H1 (cell line): ENCODE measurements around the gene ATP1A3. TPM values are rescaled to one million over a fixed set of nuclear protein-coding genes. Genes with fewer than 3 reads are reported as not detected.
A peak's percentile ranks its signal among the peaks of the same experiment; 100 is the strongest.

ENCODE experiments used
- CTCF ChIA-PET: fragments of 300-600 bp; sonication (Branson Sonifier 250); formaldehyde crosslinking; loops from one replicate; lab custom pipeline; 2021; ENCODE audit not compliant: partially characterized antibody; lab: Charles Lee
- POLR2A ChIA-PET: fragments of 300-600 bp; sonication (Branson Sonifier 250); formaldehyde crosslinking; loops from one replicate; lab custom pipeline; 2021; ENCODE audit warnings: inconsistent platforms; ENCODE audit not compliant: partially characterized antibody; lab: Charles Lee
- DNase-seq, 2 experiments: peaks; one replicate each; pipeline versions ENCODE4 v3.0.0 to v3.0.0-alpha.2; 2010 to 2022; ENCODE audit warnings: low spot score in 2 of 2, low read depth in 1 of 2, mixed read lengths in 1 of 2
- FAIRE-seq: peaks from 2 replicates; lab custom pipeline; 2011; peaks lifted over from hg19 to GRCh38; lab: Jason Lieb, UNC
- H2AFZ ChIP-seq: 2 replicates; pipeline ENCODE4 v1.8.1; 2012; ENCODE audit warnings: low read length, inconsistent platforms
- H2AK5ac ChIP-seq: 2 replicates; pipeline ENCODE4 v1.6.1; 2013; ENCODE audit warnings: low read depth, low read length
- H2BK120ac ChIP-seq: replicated peaks from 2 replicates; pipeline ENCODE3; 2013; ENCODE audit warnings: low read depth, low read length, inconsistent platforms
- H2BK12ac ChIP-seq: 2 replicates; pipeline ENCODE4 v1.6.1; 2013; ENCODE audit warnings: low read depth, low read length
- H2BK15ac ChIP-seq: 2 replicates; pipeline ENCODE4 v1.6.1; 2013; ENCODE audit warnings: low read length
- H2BK20ac ChIP-seq: 2 replicates; pipeline ENCODE4 v1.6.1; 2013; ENCODE audit warnings: low read length
- H2BK5ac ChIP-seq: 2 replicates; pipeline ENCODE4 v1.6.1; 2013; ENCODE audit warnings: low read depth, low read length
- H3K14ac ChIP-seq: 2 replicates; pipeline ENCODE4 v1.6.1; 2013; ENCODE audit warnings: inconsistent platforms; ENCODE audit not compliant: insufficient read length
- H3K18ac ChIP-seq: 2 replicates; pipeline ENCODE4 v1.6.1; 2013; ENCODE audit warnings: low read length; ENCODE audit errors: extremely low read depth
- H3K23ac ChIP-seq: 2 replicates; pipeline ENCODE4 v1.6.1; 2013; ENCODE audit warnings: inconsistent platforms; ENCODE audit not compliant: insufficient read length
- H3K23me2 ChIP-seq: 2 replicates; pipeline ENCODE4 v1.6.1; 2013; ENCODE audit warnings: low read depth, low read length
- H3K27ac ChIP-seq: 2 replicates; pipeline ENCODE4 v1.6.1; 2011; ENCODE audit warnings: low read depth, low read length, inconsistent platforms
- H3K27me3 ChIP-seq, 4 experiments: replicated peaks in 1 of 4; 1 replicate in 1 of 4; 2 replicates in 3 of 4; pipeline versions ENCODE4 v1.6.1 to v1.8.1; 2011 to 2013; ENCODE audit warnings: low read length in 3 of 4, mild to moderate bottlenecking in 3 of 4, inconsistent platforms in 2 of 4, mixed read lengths in 2 of 4, moderate library complexity in 1 of 4; ENCODE audit not compliant: control insufficient read depth in 3 of 4, insufficient read depth in 3 of 4; ENCODE audit errors: extremely low read depth in 1 of 4
- H3K36me3 ChIP-seq, 4 experiments: 2 replicates each; pipeline versions ENCODE4 v1.6.1 to v1.8.1; 2011 to 2013; ENCODE audit warnings: mild to moderate bottlenecking in 4 of 4, low read length in 3 of 4, moderate library complexity in 2 of 4, control low read depth in 1 of 4, inconsistent platforms in 1 of 4; ENCODE audit not compliant: insufficient read depth in 4 of 4, control insufficient read depth in 2 of 4
- H3K4ac ChIP-seq: replicated peaks from 2 replicates; pipeline ENCODE3; 2013; ENCODE audit warnings: low read length, low read depth, mixed read lengths, inconsistent platforms; ENCODE audit not compliant: insufficient read length
- H3K4me1 ChIP-seq, 4 experiments: replicated peaks in 1 of 4; 1 replicate in 1 of 4; 2 replicates in 3 of 4; pipeline versions ENCODE4 v1.6.1 to v1.8.1; 2011 to 2013; ENCODE audit warnings: low read length in 3 of 4, inconsistent platforms in 2 of 4, mixed read lengths in 1 of 4; ENCODE audit not compliant: insufficient read depth in 4 of 4, control insufficient read depth in 3 of 4
- H3K4me2 ChIP-seq, 2 experiments: 2 replicates each; pipeline versions ENCODE4 v1.6.1 to v1.8.1; 2011 to 2013; ENCODE audit warnings: low read depth in 2 of 2, low read length in 2 of 2, control low read depth in 1 of 2, inconsistent platforms in 1 of 2, mild to moderate bottlenecking in 1 of 2; ENCODE audit not compliant: insufficient read depth in 1 of 2
- H3K4me3 ChIP-seq, 4 experiments: fragments of 200-600, 300-600 bp in 1 of 4; sonication (generic), shearing (Covaris generic), sonication (Bioruptor Twin) in 1 of 4; 2 replicates each; pipeline versions ENCODE4 v1.5.1 to v1.8.1; 2011 to 2016; ENCODE audit warnings: low read length in 4 of 4, low read depth in 3 of 4, control low read depth in 2 of 4, inconsistent platforms in 2 of 4, mild to moderate bottlenecking in 2 of 4, mixed read lengths in 1 of 4, moderate library complexity in 1 of 4; ENCODE audit not compliant: insufficient read depth in 2 of 4; ENCODE audit errors: extremely low read depth in 1 of 4
- H3K56ac ChIP-seq: replicated peaks from 2 replicates; pipeline ENCODE3; 2013; ENCODE audit warnings: low read depth, mild to moderate bottlenecking, mixed read lengths, low read length, inconsistent platforms; ENCODE audit not compliant: insufficient read length
- H3K79me1 ChIP-seq: 2 replicates; pipeline ENCODE4 v1.6.1; 2013; ENCODE audit warnings: low read depth, low read length, control low read depth
- H3K79me2 ChIP-seq, 2 experiments: 2 replicates each; pipeline versions ENCODE4 v1.6.1 to v1.8.1; 2012 to 2013; ENCODE audit warnings: low read length in 2 of 2, mild to moderate bottlenecking in 2 of 2, inconsistent platforms in 1 of 2; ENCODE audit not compliant: insufficient read depth in 2 of 2, control insufficient read depth in 1 of 2
- H3K9ac ChIP-seq, 4 experiments: replicated peaks in 1 of 4; 1 replicate in 1 of 4; 2 replicates in 3 of 4; pipeline versions ENCODE4 v1.6.1 to v1.8.1; 2011 to 2013; ENCODE audit warnings: low read depth in 3 of 4, low read length in 3 of 4, control low read depth in 2 of 4, mild to moderate bottlenecking in 2 of 4, moderate library complexity in 2 of 4, inconsistent platforms in 1 of 4; ENCODE audit errors: extremely low read depth in 1 of 4
- H3K9me3 ChIP-seq, 2 experiments: 2 replicates each; pipeline versions ENCODE4 v1.6.1 to v1.8.1; 2012 to 2013; ENCODE audit warnings: mild to moderate bottlenecking in 2 of 2, moderate library complexity in 2 of 2, control low read depth in 1 of 2, inconsistent platforms in 1 of 2, low read depth in 1 of 2, low read length in 1 of 2, mixed read lengths in 1 of 2; ENCODE audit not compliant: insufficient read depth in 2 of 2
- H4K20me1 ChIP-seq, 2 experiments: replicated peaks in 1 of 2; 2 replicates each; pipeline versions ENCODE3 to v1.8.1; 2011 to 2013; ENCODE audit warnings: inconsistent platforms in 2 of 2, low read length in 2 of 2, mild to moderate bottlenecking in 1 of 2; ENCODE audit not compliant: insufficient read depth in 2 of 2, control insufficient read depth in 1 of 2
- H4K5ac ChIP-seq: 2 replicates; pipeline ENCODE4 v1.6.1; 2013; ENCODE audit warnings: low read length, low read depth, mixed read lengths, inconsistent platforms; ENCODE audit not compliant: insufficient read length
- H4K8ac ChIP-seq: 2 replicates; pipeline ENCODE4 v1.8.0; 2013; ENCODE audit warnings: mild to moderate bottlenecking, moderate library complexity, low read length, inconsistent platforms; ENCODE audit not compliant: insufficient read depth; ENCODE audit errors: extremely low read depth
- H4K91ac ChIP-seq: replicated peaks from 2 replicates; pipeline ENCODE3; 2013; ENCODE audit warnings: low read length, mixed read lengths, inconsistent platforms; ENCODE audit not compliant: insufficient read length
- ASH2L ChIP-seq: fragments of 200-600, 300-600 bp; sonication (generic); IDR thresholded peaks from one replicate; pipeline ENCODE4 v1.7.1; 2017; ENCODE audit warnings: low read length
- BCL11A ChIP-seq, 2 experiments: IDR thresholded peaks; one replicate each; pipeline ENCODE4 v1.6.1; 2011; ENCODE audit warnings: low read depth in 2 of 2, low read length in 2 of 2, mild to moderate bottlenecking in 2 of 2
- CEBPB ChIP-seq: IDR thresholded peaks from 2 replicates; pipeline ENCODE4 v1.6.1; 2012; ENCODE audit warnings: low read depth, low read length
- EGR1 ChIP-seq: IDR thresholded peaks from 2 replicates; pipeline ENCODE4 v1.6.1; 2011; ENCODE audit warnings: low read depth, low read length, borderline replicate concordance
- FOSL1 ChIP-seq: IDR thresholded peaks from 2 replicates; pipeline ENCODE4 v1.6.1; 2011; ENCODE audit warnings: mild to moderate bottlenecking, low read depth, low read length, moderate library complexity; ENCODE audit not compliant: insufficient read depth
- KDM4A ChIP-seq: IDR thresholded peaks from one replicate; pipeline ENCODE4 v1.7.1; 2012; ENCODE audit warnings: low read depth, mild to moderate bottlenecking, moderate library complexity, low read length, inconsistent platforms; ENCODE audit not compliant: severe bottlenecking
- RAD21 ChIP-seq, 2 experiments: IDR thresholded peaks in 1 of 2; conservative IDR thresholded peaks in 1 of 2; 2 replicates each; pipeline ENCODE4 v1.6.1; 2011; ENCODE audit warnings: low read depth in 2 of 2, low read length in 2 of 2, improper control_type of control experiment in 1 of 2, inconsistent platforms in 1 of 2, mild to moderate bottlenecking in 1 of 2, moderate library complexity in 1 of 2
- SIX5 ChIP-seq: IDR thresholded peaks from 2 replicates; pipeline ENCODE4 v1.6.1; 2011; ENCODE audit warnings: mild to moderate bottlenecking, low read depth, low read length
- SP1 ChIP-seq: IDR thresholded peaks from 2 replicates; pipeline ENCODE4 v1.6.1; 2011; ENCODE audit warnings: low read depth, low read length
- SRF ChIP-seq: IDR thresholded peaks from 2 replicates; pipeline ENCODE4 v1.6.1; 2011; ENCODE audit warnings: mild to moderate bottlenecking, low read depth, low read length, moderate library complexity
- SUZ12 ChIP-seq: fragments of 200-600 bp; sonication (generic); IDR thresholded peaks from 2 replicates; pipeline ENCODE4 v1.6.1; 2012; ENCODE audit warnings: mild to moderate bottlenecking, inconsistent platforms, low read length, moderate library complexity, mixed read lengths
- ZNF274 ChIP-seq: IDR thresholded peaks from 2 replicates; pipeline ENCODE4 v1.7.0; 2012; ENCODE audit warnings: low read length, borderline replicate concordance; ENCODE audit errors: extremely low read depth
- WGBS, 2 experiments: shearing (Covaris generic) in 1 of 2; methylation state at CpG; one replicate each; pipeline versions ENCODE4 v1.1.6 to v1.1.7; 2013 to 2015; ENCODE audit warnings: low lambda C conversion rate in 2 of 2, mixed read lengths in 2 of 2, inconsistent platforms in 1 of 2, low coverage in 1 of 2, missing lambda C conversion rate in 1 of 2; ENCODE audit not compliant: insufficient replicate concordance in 2 of 2, insufficient coverage in 1 of 2, insufficient read length in 1 of 2; ENCODE audit errors: extremely low coverage in 1 of 2, missing lambda C conversion rate in 1 of 2; 5-methylcytosine and 5-hydroxymethylcytosine counted together
- polyA plus RNA-seq, 7 experiments: library from polyadenylated mRNA; depleted of rRNA in 3 of 7; stranded (reverse) in 5 of 7; unstranded in 2 of 7; fragments of >200 nt in 5 of 7; fragments of 200-250 nt in 2 of 7; gene quantifications; 1 replicate in 5 of 7; 2 replicates in 1 of 7; 4 replicates in 1 of 7; pipeline versions ENCODE4 v1.2.1 to v1.2.3, GENCODE V29; 2011 to 2013; ENCODE audit warnings: missing spikeins in 2 of 7, mixed read lengths in 2 of 7
- total RNA-seq: library from RNA; stranded (reverse); fragmentation: NEBNext Ultra II Directional; extraction: Animal tissue kit (Norgen Biotek cat#: 25700); gene quantifications from 2 replicates; pipeline ENCODE4 v1.2.1, GENCODE V29; 2021

The ATP1A3 gene
- total and polyA plus RNA-seq, 2 of the 8 experiments (the other 6 are each of a cell fraction or from before 2014, with no cell fraction given) = 11.1 to 41.2 TPM

- no peak overlapping the region for H2BK120ac ChIP-seq
- H3K9me3 ChIP-seq = no peaks in the 10 kb centered on the region
- peaks cover 3 to 24% (median 22%) of the 10 kb centered on the region in 4 experiments for H3K27me3 ChIP-seq
- CTCF ChIA-PET = interaction anchor here (0.8 kb wide), 2 partner anchors 37 to 432 kb away, joined by 3 to 4 read pairs; no protein-coding TSS in a partner anchor
- H3K27ac ChIP-seq = no peak overlapping the region
- no peaks in the 10 kb centered on the region for H3K79me1 ChIP-seq
- no peak overlapping the region for H4K91ac ChIP-seq
- no peak overlapping the region for H2BK12ac ChIP-seq
- peaks cover 0 to 9% (median 7%) of the 10 kb centered on the region in 4 experiments; a peak in 6 of 7 replicates for H3K4me1 ChIP-seq
- TF ChIP-seq RAD21 (IDR thresholded peaks at IDR 0.05 in 1 of 2, conservative IDR thresholded peaks at IDR 0.05 in 1 of 2; ENCODE audit: low read depth in 2 of 2, low read length in 2 of 2) (no peak), ZNF274 (no peak), EGR1 (no peak), SP1 (no peak), FOSL1 (no peak), KDM4A (no peak), SIX5 (no peak), BCL11A (IDR thresholded peaks at IDR 0.05; ENCODE audit: low read depth in 2 of 2, low read length in 2 of 2) (no peak), SRF (no peak), ASH2L (no peak), SUZ12 (no peak), CEBPB (no peak)
- FAIRE-seq = no peak
- H3K4me3 ChIP-seq = no peak overlapping the region
- H3K4ac ChIP-seq = no peak overlapping the region
- DNase-seq = no peak
- H3K14ac ChIP-seq = no peak overlapping the region
- no peak overlapping the region for H3K4me2 ChIP-seq
- H2BK15ac ChIP-seq = 0 out of 2 replicates have a peak overlapping the region, but pooled peaks have one; percentile 53
- H2AK5ac ChIP-seq = no peak overlapping the region
- POLR2A ChIA-PET = interaction anchor here (1.1 kb wide), 1 partner anchor 13 kb away, joined by 3 read pairs; no protein-coding TSS in a partner anchor
- no peak overlapping the region for H4K5ac ChIP-seq
- no peak overlapping the region for H3K23ac ChIP-seq
- H2BK5ac ChIP-seq = no peak overlapping the region
- no peak overlapping the region for H2AFZ ChIP-seq
- H3K23me2 ChIP-seq = peaks cover 13% of the 10 kb centered on the region; the same call in 1 of the 2 replicates
- no peak overlapping the region for H2BK20ac ChIP-seq
- H3K18ac ChIP-seq = no peak overlapping the region
- peaks cover 6 to 20% of the 10 kb centered on the region in 2 experiments for H4K20me1 ChIP-seq
- H4K8ac ChIP-seq = no peak overlapping the region
- 91% methylated on average over 12 of the region's 15 CpGs; no CpG with 5 or more reads in 1 of the 2 experiments for WGBS, 2 experiments
- peaks cover 2 to 8% (median 6%) of the 10 kb centered on the region in 4 experiments; a peak in 3 of 8 replicates for H3K36me3 ChIP-seq
- H3K9ac ChIP-seq = no peak overlapping the region
- H3K79me2 ChIP-seq = no peaks in the 10 kb centered on the region
- H3K56ac ChIP-seq = no peak overlapping the region
Measured at GRCh38 chr19:41991025-41991424, 3.0 kb downstream of the ATP1A3 start.
